ENCODE data around the gene OR56B4. TPM values are rescaled to one million over a fixed set of nuclear protein-coding genes. Genes with fewer than 3 reads are reported as not detected.
"Not testable (repeated sequence)": the region's sequence is repeated elsewhere in the genome, so short reads cannot be mapped to it uniquely, and the experiment has no call there.

The OR56B4 gene, protein sequence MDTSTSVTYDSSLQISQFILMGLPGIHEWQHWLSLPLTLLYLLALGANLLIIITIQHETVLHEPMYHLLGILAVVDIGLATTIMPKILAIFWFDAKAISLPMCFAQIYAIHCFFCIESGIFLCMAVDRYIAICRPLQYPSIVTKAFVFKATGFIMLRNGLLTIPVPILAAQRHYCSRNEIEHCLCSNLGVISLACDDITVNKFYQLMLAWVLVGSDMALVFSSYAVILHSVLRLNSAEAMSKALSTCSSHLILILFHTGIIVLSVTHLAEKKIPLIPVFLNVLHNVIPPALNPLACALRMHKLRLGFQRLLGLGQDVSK
- total RNA-seq (2021) = not detected in 2 replicates
- not detected for Bru-seq, nascent RNA
- not detected for BruChase-seq, experiment 1, labeled RNA remaining after a 2-hour chase
- not detected for BruChase-seq, experiment 2, labeled RNA remaining after a 6-hour chase
- long read RNA-seq = 0 reads

- H4K20me1 ChIP-seq (ENCODE audit: insufficient read depth); H3K9me2 ChIP-seq (ENCODE audit: insufficient read depth); H3F3A ChIP-seq (ENCODE audit: insufficient read depth, low read depth); BruUV-seq (replicated peaks); H3K4me2 ChIP-seq; CTCF ChIA-PET; H3K4me3 ChIP-seq; H2AFZ ChIP-seq; H3K27ac ChIP-seq; DNase-seq; H3K4me1 ChIP-seq (replicated peaks; ENCODE audit: insufficient read depth); H3K9me3 ChIP-seq (ENCODE audit: insufficient read depth, low read depth); H3K36me3 ChIP-seq (ENCODE audit: low read depth); H3K79me2 ChIP-seq (ENCODE audit: low read depth); H3K27me3 ChIP-seq (ENCODE audit: insufficient read depth, low read depth); intact Hi-C loops (cut with micrococcal nuclease; ENCODE audit: unreplicated experiment); POLR2A ChIA-PET (ENCODE audit: unreplicated experiment): not testable (repeated sequence)
Measured at GRCh38 chr11:6107384-6107783, at the start of gene OR56B4. OR56B4 (plus strand) TSS chr11:6107684; CDS start chr11:6107779, 95 bp downstream.

GRCh38 chr11:6061475-6061874 is 46.0 kb upstream of the OR56B4 start:
- no peaks in the 10 kb centered on the region for H3K79me2 ChIP-seq (ENCODE audit: low read depth)
- no peak for DNase-seq
- H3K36me3 ChIP-seq (ENCODE audit: low read depth) = no peaks in the 10 kb centered on the region
- H3K4me2 ChIP-seq = no peak overlapping the region
- H4K20me1 ChIP-seq (ENCODE audit: insufficient read depth) = no peaks in the 10 kb centered on the region
- H3K4me1 ChIP-seq (replicated peaks; ENCODE audit: insufficient read depth) = no peaks in the 10 kb centered on the region
- no peak overlapping the region for H3K27ac ChIP-seq
- intact Hi-C loops (cut with micrococcal nuclease; ENCODE audit: unreplicated experiment) = no loop called here
- H3K9me2 ChIP-seq (ENCODE audit: insufficient read depth) = no peaks in the 10 kb centered on the region
- CTCF ChIA-PET = no interaction called here
- no peak overlapping the region for H2AFZ ChIP-seq
- BruUV-seq (replicated peaks) = no TSS peak
- TF ChIP-seq CTCF (conservative IDR thresholded peaks at IDR 0.05) (no peak), EZH2 (IDR thresholded peaks at IDR 0.05; ENCODE audit: low read depth) (no peak)
- POLR2A ChIA-PET (ENCODE audit: unreplicated experiment) = no interaction called here
- H3K27me3 ChIP-seq (ENCODE audit: insufficient read depth, low read depth) = 0 out of 2 replicates have a peak, but pooled peaks cover 4% of the 10 kb centered on the region
- no peak overlapping the region for H3K4me3 ChIP-seq
- no peaks in the 10 kb centered on the region for H3F3A ChIP-seq (ENCODE audit: insufficient read depth, low read depth)
- H3K9me3 ChIP-seq (ENCODE audit: insufficient read depth, low read depth) = no peaks in the 10 kb centered on the region

DNA sequence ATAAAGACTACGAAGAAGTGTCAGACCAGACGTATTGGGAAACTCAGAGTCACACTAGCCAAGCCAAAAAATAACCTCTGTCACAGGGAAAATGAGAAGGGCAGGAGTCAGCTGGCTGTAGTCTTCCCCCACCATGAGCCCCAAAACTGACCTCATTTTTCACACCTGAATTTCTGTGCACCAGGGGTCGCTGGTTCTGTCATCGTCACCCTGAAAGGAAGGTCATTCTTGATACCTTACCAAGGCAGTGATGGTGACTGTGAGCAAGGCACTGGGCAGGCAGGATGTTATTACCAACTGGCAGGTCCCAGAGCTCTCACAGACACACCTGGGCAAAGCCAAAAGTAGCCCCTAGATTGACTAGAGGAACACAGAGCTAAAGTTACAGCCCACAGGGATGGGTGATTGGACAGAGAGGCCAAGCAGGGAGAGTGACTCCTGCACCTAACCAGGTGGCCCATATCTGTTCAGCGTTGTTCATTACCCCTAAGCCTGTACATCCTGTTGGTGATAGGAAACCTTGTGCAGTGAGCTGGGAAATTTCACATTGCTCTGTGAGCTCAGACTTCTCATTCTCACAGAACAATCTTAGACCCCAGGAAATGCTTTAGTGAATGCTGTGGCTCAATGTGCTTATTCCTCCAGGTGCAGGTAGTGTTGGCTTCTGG is 44.7 kb upstream of the OR56B4 start:
- Histone ChIP-seq H3K9me3 (ENCODE audit: insufficient read depth, low read depth) (no peaks in the 10 kb centered on the region), H3K79me2 (ENCODE audit: low read depth) (no peaks in the 10 kb centered on the region), H3K36me3 (ENCODE audit: low read depth) (no peaks in the 10 kb centered on the region), H3F3A (ENCODE audit: insufficient read depth, low read depth) (no peaks in the 10 kb centered on the region), H3K4me2 (no peak overlapping the region), H3K4me1 (replicated peaks; ENCODE audit: insufficient read depth) (no peaks in the 10 kb centered on the region), H3K9me2 (ENCODE audit: insufficient read depth) (no peaks in the 10 kb centered on the region), H2AFZ (no peak overlapping the region), H3K27ac (no peak overlapping the region), H3K4me3 (no peak overlapping the region), H4K20me1 (ENCODE audit: insufficient read depth) (no peaks in the 10 kb centered on the region), H3K27me3 (ENCODE audit: insufficient read depth, low read depth) (0 out of 2 replicates have a peak, but pooled peaks cover 4% of the 10 kb centered on the region)
- intact Hi-C loops (cut with micrococcal nuclease; ENCODE audit: unreplicated experiment) = no loop called here
- DNase-seq = no peak
- POLR2A ChIA-PET (ENCODE audit: unreplicated experiment) = interaction anchor here (0.6 kb wide), 1 partner anchor 284 kb away, joined by 4 read pairs; no protein-coding TSS in a partner anchor
- TF ChIP-seq EZH2 (IDR thresholded peaks at IDR 0.05; ENCODE audit: low read depth) (no peak), CTCF (conservative IDR thresholded peaks at IDR 0.05) (no peak)
- no TSS peak for BruUV-seq (replicated peaks)
- CTCF ChIA-PET = no interaction called here
